GM19468 (cell line): ENCODE data around the gene SOAT2.

ENCODE experiments used
- ATAC-seq: cut with Tn5 transposase; IDR thresholded peaks from one replicate; pipeline ENCODE4 v1.9.1; 2021; ENCODE audit warnings: mild to moderate bottlenecking, moderate library complexity, moderate number of reproducible peaks; ENCODE audit not compliant: unreplicated experiment; ENCODE audit errors: extremely low read depth

SOAT2 gene

GRCh38 chr12:53173085-53173715 lies 69.9 kb downstream of the SOAT2 start:
- ATAC-seq = no peak
